MG63 (cell line): ENCODE measurements around the gene MRO. TPM values are rescaled to one million over a fixed set of nuclear protein-coding genes. Genes with fewer than 3 reads are reported as not detected.
"Not testable (repeated sequence)": the region's sequence is repeated elsewhere in the genome, so short reads cannot be mapped to it uniquely, and the experiment has no call there.

Experiments used
- DNase-seq: peaks from one replicate; pipeline ENCODE4 v3.0.0-alpha.2; 2020
- H3K27me3 ChIP-seq: fragments of 250-450 bp; sonication (Bioruptor Pico); 2 replicates; pipeline ENCODE4 v1.5.1; 2020; ENCODE audit warnings: mild to moderate bottlenecking, moderate library complexity
- H3K36me3 ChIP-seq: fragments of 250-450 bp; sonication (Bioruptor Pico); 2 replicates; pipeline ENCODE4 v1.5.1; 2020; ENCODE audit warnings: mild to moderate bottlenecking, moderate library complexity
- H3K4me3 ChIP-seq: fragments of 250-450 bp; sonication (Bioruptor Pico); 2 replicates; pipeline ENCODE4 v1.5.1; 2020; ENCODE audit warnings: mild to moderate bottlenecking, moderate library complexity
- H3K9me3 ChIP-seq: fragments of 250-450 bp; sonication (Bioruptor Pico); 2 replicates; pipeline ENCODE4 v1.5.1; 2020; ENCODE audit warnings: mild to moderate bottlenecking, moderate library complexity
- total RNA-seq: library from RNA; depleted of rRNA; stranded (reverse); fragments of >200 nt; shearing (Covaris generic); gene quantifications from 2 replicates; pipeline ENCODE4 v1.2.3, GENCODE V29; 2014; ENCODE audit warnings: low replicate concordance

The MRO gene
- total RNA-seq, 1 experiment from 2014 or later: 0.07 TPM

DNA sequence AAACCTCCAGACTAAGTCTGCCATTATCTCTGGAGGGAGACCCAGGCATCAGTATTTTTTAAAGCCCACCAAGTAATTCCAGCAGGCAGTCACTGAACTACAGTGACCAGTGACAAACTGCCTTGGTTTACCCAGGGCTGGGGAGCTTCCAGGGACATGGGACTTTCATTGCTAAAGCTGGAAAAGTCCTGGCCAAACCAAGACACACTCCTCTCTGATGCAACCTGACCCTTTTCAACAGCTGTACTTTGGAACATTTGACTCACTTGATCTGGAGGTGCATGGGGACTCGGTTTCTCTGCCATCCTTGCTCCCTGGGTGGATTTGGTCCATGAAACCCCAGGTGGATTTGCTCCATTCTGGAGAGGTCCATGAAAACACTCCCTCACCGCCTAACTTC is 7.0 kb downstream of the MRO start:
- Histone ChIP-seq H3K9me3 (no peaks in the 10 kb centered on the region), H3K4me3 (no peak overlapping the region), H3K27me3 (no peaks in the 10 kb centered on the region), H3K36me3 (no peaks in the 10 kb centered on the region)
- no peak for DNase-seq

GRCh38 chr18:50807176-50807575 is 12.6 kb downstream of the MRO start:
- H3K4me3 ChIP-seq: no peak overlapping the region
- no peak for DNase-seq
- no peaks in the 10 kb centered on the region for H3K9me3 ChIP-seq
- H3K27me3 ChIP-seq: no peaks in the 10 kb centered on the region
- no peaks in the 10 kb centered on the region for H3K36me3 ChIP-seq

- H3K27me3 ChIP-seq: no peaks in the 10 kb centered on the region
- DNase-seq: no peak
- H3K4me3 ChIP-seq: no peak overlapping the region
- no peaks in the 10 kb centered on the region for H3K36me3 ChIP-seq
- H3K9me3 ChIP-seq: no peaks in the 10 kb centered on the region
These were observed 13.6 kb downstream of the MRO start for GRCh38 chr18:50806208-50806616.

DNA sequence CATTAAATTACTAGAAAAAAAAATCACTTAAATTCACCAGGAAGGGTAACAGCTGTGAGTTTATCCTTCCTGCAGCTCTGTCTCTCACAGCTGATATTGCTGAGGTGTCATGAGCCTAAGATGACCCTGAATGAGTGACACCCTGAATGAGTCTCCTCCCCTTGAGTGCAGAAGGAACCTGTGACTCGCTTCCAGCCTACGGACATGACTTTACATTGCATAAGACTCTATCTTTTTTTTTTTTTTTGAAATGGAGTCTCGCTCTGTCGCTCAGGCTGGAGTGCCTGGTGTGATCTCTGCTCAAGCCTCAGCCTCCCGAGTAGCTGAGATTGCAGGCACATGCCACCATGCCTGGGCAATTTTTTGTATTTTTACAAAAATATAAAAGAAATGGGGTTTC is 14.1 kb downstream of the MRO start:
- no peak overlapping the region for H3K4me3 ChIP-seq

DNA sequence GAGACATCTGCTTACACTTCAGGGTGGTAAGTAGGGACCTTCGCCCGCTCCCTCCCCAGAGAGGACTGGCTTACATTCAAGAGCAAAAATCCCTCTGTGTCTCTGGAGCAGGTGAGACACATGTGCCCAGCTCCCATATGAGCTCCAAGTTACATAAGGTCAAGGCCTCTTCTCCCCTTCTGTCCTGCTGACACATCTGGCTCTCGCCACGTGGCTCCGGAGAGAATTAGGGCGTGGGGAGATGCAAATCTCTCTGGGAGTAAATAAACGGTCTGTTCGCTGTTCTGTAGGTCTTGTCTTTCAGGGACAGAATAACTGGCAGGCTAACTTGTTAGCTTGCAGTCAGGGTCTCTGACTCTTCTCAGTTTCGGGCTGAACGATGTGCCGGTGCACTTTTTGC is 16.2 kb downstream of the MRO start:
- Histone ChIP-seq H3K4me3 (no peak overlapping the region), H3K36me3 (no peaks in the 10 kb centered on the region), H3K27me3 (0 out of 2 replicates have a peak, but pooled peaks cover 3% of the 10 kb centered on the region), H3K9me3 (no peaks in the 10 kb centered on the region)
- no peak for DNase-seq

More for the DNA sequence above, 14.1 kb downstream of the MRO start:
- Histone ChIP-seq H3K9me3 (no peaks in the 10 kb centered on the region), H3K36me3 (no peaks in the 10 kb centered on the region), H3K27me3 (no peaks in the 10 kb centered on the region)
- DNase-seq: no peak

- peaks cover 6% of the 10 kb centered on the region; the same call in 1 of the 2 replicates for H3K27me3 ChIP-seq
- H3K36me3 ChIP-seq: no peaks in the 10 kb centered on the region
- no peak for DNase-seq
- no peaks in the 10 kb centered on the region for H3K9me3 ChIP-seq
- H3K4me3 ChIP-seq: no peak overlapping the region
These were observed 17.7 kb downstream of the MRO start for GRCh38 chr18:50802141-50802540.

- Histone ChIP-seq H3K4me3 (no peak overlapping the region), H3K36me3 (no peaks in the 10 kb centered on the region), H3K9me3 (no peaks in the 10 kb centered on the region), H3K27me3 (peaks cover 16% of the 10 kb centered on the region)
- DNase-seq: no peak
These were observed 22.7 kb downstream of the MRO start for GRCh38 chr18:50797142-50797541.

GRCh38 chr18:50796495-50796894 is 23.3 kb downstream of the MRO start:
- Histone ChIP-seq H3K27me3 (peaks cover 16% of the 10 kb centered on the region), H3K9me3 (no peaks in the 10 kb centered on the region), H3K36me3 (no peaks in the 10 kb centered on the region), H3K4me3 (no peak overlapping the region)
- DNase-seq: no peak

- H3K9me3 ChIP-seq: no peaks in the 10 kb centered on the region
- H3K4me3 ChIP-seq: no peak overlapping the region
- no peaks in the 10 kb centered on the region for H3K36me3 ChIP-seq
- DNase-seq: no peak
- peaks cover 13% of the 10 kb centered on the region for H3K27me3 ChIP-seq
These were observed 25.9 kb downstream of the MRO start for GRCh38 chr18:50793641-50794565.

DNA sequence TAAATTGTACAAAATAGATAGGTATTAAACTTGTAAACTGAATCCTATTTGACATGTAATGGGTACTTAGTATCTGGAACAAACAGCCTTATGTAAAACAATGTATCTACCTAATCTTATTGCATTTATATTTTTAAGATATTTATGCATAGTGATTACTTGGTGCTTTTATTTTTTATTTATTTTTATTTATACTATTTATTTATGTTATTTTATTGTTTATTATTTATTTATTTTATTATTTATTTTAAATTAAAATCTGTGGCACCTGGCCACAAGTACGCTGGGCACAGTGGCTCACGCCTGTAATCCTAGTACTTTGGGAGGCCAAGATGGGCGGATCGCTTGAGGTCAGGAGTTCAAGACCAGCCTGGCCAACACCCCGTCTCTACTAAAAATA is 26.9 kb downstream of the MRO start:
- no peaks in the 10 kb centered on the region for H3K9me3 ChIP-seq
- no peaks in the 10 kb centered on the region for H3K36me3 ChIP-seq
- H3K4me3 ChIP-seq: no peak overlapping the region
- H3K27me3 ChIP-seq: peaks cover 10% of the 10 kb centered on the region
- no peak for DNase-seq

GRCh38 chr18:50791599-50792438 is 28.0 kb downstream of the MRO start:
- Histone ChIP-seq H3K27me3 (peaks cover 8% of the 10 kb centered on the region), H3K9me3 (no peaks in the 10 kb centered on the region), H3K4me3 (no peak overlapping the region), H3K36me3 (no peaks in the 10 kb centered on the region)
- DNase-seq: no peak

DNA sequence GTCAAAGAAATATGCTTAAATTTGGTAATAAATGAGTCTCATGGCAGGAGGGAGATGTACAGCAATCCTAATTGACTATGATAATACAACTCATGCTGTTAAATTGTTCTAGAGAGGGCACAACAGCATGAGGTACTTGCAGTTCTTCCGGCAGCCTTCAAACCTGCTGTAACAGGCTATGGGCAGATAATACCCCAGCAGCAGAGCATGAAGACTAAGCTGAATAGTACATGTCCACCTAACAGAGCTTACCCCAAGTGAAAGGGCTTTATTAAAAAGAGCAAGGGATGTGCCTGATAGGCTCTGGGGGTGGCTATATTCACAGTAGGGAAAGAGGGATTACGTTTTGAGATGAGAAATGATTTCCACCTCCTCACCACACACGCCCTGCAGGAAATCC is 28.9 kb downstream of the MRO start:
- H3K36me3 ChIP-seq: no peaks in the 10 kb centered on the region
- no peak for DNase-seq
- peaks cover 4% of the 10 kb centered on the region for H3K27me3 ChIP-seq
- H3K9me3 ChIP-seq: no peaks in the 10 kb centered on the region
- H3K4me3 ChIP-seq: no peak overlapping the region

GRCh38 chr18:50790241-50790640 is 29.6 kb downstream of the MRO start:
- no peak for DNase-seq

DNA sequence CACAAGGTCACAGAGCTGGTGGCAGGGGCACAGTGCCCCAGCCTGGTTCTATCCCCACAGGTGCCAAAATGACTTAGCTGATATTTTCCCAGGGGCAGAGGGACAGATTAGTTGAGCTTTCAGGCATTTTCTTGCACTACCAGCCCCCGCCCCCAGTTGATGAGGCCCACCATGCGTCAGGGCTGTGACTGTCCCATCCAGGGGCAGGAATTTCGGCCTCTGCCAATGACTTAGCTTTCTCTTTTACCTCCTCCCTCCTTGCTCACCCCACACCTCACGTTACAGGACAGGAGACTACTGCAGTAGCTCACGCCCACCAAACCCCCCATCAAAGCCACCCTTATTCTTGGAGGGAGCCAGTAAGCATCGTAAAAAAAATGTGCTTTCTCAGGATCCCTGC is 31.5 kb downstream of the MRO start:
- no peak for DNase-seq
- Histone ChIP-seq H3K4me3 (no peak overlapping the region), H3K36me3 (no peaks in the 10 kb centered on the region), H3K9me3 (no peaks in the 10 kb centered on the region), H3K27me3 (no peaks in the 10 kb centered on the region; the same call in 1 of the 2 replicates)

More at GRCh38 chr18:50790241-50790640, 29.6 kb downstream of the MRO start:
- peaks cover 4% of the 10 kb centered on the region for H3K27me3 ChIP-seq
- H3K36me3 ChIP-seq: no peaks in the 10 kb centered on the region
- H3K9me3 ChIP-seq: no peaks in the 10 kb centered on the region
- H3K4me3 ChIP-seq: no peak overlapping the region

DNA sequence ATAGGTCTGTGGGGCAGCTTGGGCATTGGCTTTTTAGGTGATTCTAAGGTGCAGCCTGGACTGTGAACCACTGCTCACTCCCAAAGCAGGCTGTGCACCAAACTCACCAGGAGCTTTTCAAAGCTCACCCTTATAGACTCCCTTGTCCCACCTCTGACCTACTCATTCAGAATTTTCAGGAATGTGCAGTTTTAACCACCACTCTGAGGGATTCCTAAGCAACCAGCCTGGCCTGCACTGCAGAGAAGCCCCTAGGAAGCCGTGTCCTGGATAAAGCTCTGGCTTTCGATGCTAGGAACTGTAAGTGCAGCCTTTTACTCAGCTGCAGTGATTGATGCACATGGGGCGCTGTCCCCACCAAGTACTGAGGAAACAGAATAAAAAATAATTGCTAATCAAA is 33.0 kb downstream of the MRO start:
- H3K27me3 ChIP-seq: no peaks in the 10 kb centered on the region; the same call in 1 of the 2 replicates
- no peak for DNase-seq
- H3K4me3 ChIP-seq: no peak overlapping the region
- H3K9me3 ChIP-seq: no peaks in the 10 kb centered on the region
- no peaks in the 10 kb centered on the region for H3K36me3 ChIP-seq

- Histone ChIP-seq H3K36me3 (no peaks in the 10 kb centered on the region), H3K27me3 (no peaks in the 10 kb centered on the region), H3K4me3 (no peak overlapping the region), H3K9me3 (no peaks in the 10 kb centered on the region)
- no peak for DNase-seq
These were observed 36.3 kb downstream of the MRO start for GRCh38 chr18:50783553-50783952.

- H3K36me3 ChIP-seq, H3K27me3 ChIP-seq, DNase-seq, H3K9me3 ChIP-seq, H3K4me3 ChIP-seq: not testable (repeated sequence)
These were observed 40.8 kb downstream of the MRO start for GRCh38 chr18:50779021-50779420.
